Panc1 (cell line): Measurements from ENCODE around the gene SH3D19. TPM values are rescaled to one million over a fixed set of nuclear protein-coding genes. Genes with fewer than 3 reads are reported as not detected.

ENCODE experiments used
- ATAC-seq: fragments of 200-7000 bp; cut with Tn5 transposase; 2 replicates; pipeline ENCODE4 v1.9.1; 2020; ENCODE audit warnings: mild to moderate bottlenecking, moderate library complexity
- BruUV-seq: library from RNA; stranded (reverse); fragments of 400-500 nt; replicated peaks from 2 replicates; lab custom pipeline; 2021; lab: Mats Ljungman, UMichigan
- CTCF ChIA-PET: fragments of 300-600 bp; sonication (Branson Sonifier 250); formaldehyde crosslinking; loops from one replicate; lab custom pipeline; 2022; ENCODE audit warnings: antibody characterized with exemption; lab: Charles Lee
- POLR2A ChIA-PET: fragments of 300-600 bp; sonication (Branson Sonifier 250); formaldehyde crosslinking; loops from one replicate; lab custom pipeline; 2022; ENCODE audit warnings: antibody characterized with exemption; lab: Charles Lee
- DNase-seq: peaks from one replicate; pipeline ENCODE4 v3.0.0-alpha.2; 2010; ENCODE audit warnings: low read depth, low spot score
- H3K27ac ChIP-seq: 2 replicates; pipeline ENCODE4 v1.5.1; 2011; ENCODE audit warnings: mild to moderate bottlenecking, low read length, inconsistent platforms
- H3K27me3 ChIP-seq: fragments of 200-500 bp; sonication (Bioruptor generic); 2 replicates; pipeline ENCODE4 v1.6.0; 2014; ENCODE audit warnings: low read length, inconsistent platforms; ENCODE audit not compliant: control insufficient read depth, insufficient read depth
- H3K36me3 ChIP-seq: fragments of 200-500 bp; sonication (Bioruptor generic); 2 replicates; pipeline ENCODE4 v1.5.1; 2014; ENCODE audit warnings: inconsistent platforms, mild to moderate bottlenecking, low read length, moderate library complexity; ENCODE audit not compliant: control insufficient read depth, insufficient read depth
- H3K4me1 ChIP-seq: 2 replicates; pipeline ENCODE4 v1.5.1; 2011; ENCODE audit warnings: inconsistent platforms, mild to moderate bottlenecking, low read length, moderate library complexity; ENCODE audit not compliant: control insufficient read depth, insufficient read depth
- H3K4me3 ChIP-seq, 2 experiments: 2 replicates each; pipeline ENCODE4 v1.5.1; 2011 to 2012; ENCODE audit warnings: low read depth in 2 of 2, low read length in 2 of 2, mild to moderate bottlenecking in 2 of 2, inconsistent platforms in 1 of 2, moderate library complexity in 1 of 2
- H3K9me3 ChIP-seq: fragments of 200-500 bp; sonication (Bioruptor generic); 2 replicates; pipeline ENCODE4 v1.5.1; 2014; ENCODE audit warnings: low read depth, mild to moderate bottlenecking, inconsistent platforms, low read length, moderate library complexity; ENCODE audit not compliant: control insufficient read depth, insufficient read depth
- POLR2AphosphoS5 ChIP-seq: IDR thresholded peaks from 2 replicates; pipeline ENCODE4 v1.6.1; 2012; ENCODE audit warnings: mild to moderate bottlenecking, low read depth, low read length, moderate library complexity
- SIN3A ChIP-seq: IDR thresholded peaks from 2 replicates; pipeline ENCODE4 v1.6.1; 2012; ENCODE audit warnings: low read depth, mild to moderate bottlenecking, low read length, moderate library complexity, borderline replicate concordance; ENCODE audit not compliant: insufficient read depth
- TCF7L2 ChIP-seq: IDR thresholded peaks from 2 replicates; pipeline ENCODE4 v1.6.1; 2011; ENCODE audit warnings: mild to moderate bottlenecking, low read depth, low read length, inconsistent platforms
- in situ Hi-C: cut with HindIII; loops from 2 replicates; pipeline ENCODE4 v1.10.0; 2016; ENCODE audit warnings: low sequenced_read_pairs, low pct_unique_long_range_greater_than_20kb
- intact Hi-C: fragments of 100-400 bp; cut with micrococcal nuclease; formaldehyde crosslinking; loops from one replicate; pipeline ENCODE4 v1.10.0; 2022; ENCODE audit not compliant: unreplicated experiment
- total RNA-seq: library from RNA; stranded (reverse); gene quantifications from one replicate; pipeline ENCODE4 v1.2.1, GENCODE V29; 2021; ENCODE audit not compliant: unreplicated experiment
- TF ChIP-seq, protein P1 (sequence below), 2 experiments: IDR thresholded peaks; 2 replicates each; pipeline ENCODE4 v1.6.1; 2011 to 2012; ENCODE audit warnings: low read depth in 2 of 2, control low read depth in 1 of 2, low read length in 1 of 2, mild to moderate bottlenecking in 1 of 2, moderate library complexity in 1 of 2; ENCODE audit not compliant: insufficient read depth in 1 of 2
- TF ChIP-seq, protein P2 (sequence below): fragments of 450-650 bp; IDR thresholded peaks from 2 replicates; pipeline ENCODE4 v1.5.1; 2017; ENCODE audit warnings: mild to moderate bottlenecking

Gene SH3D19
- total RNA-seq, 1 experiment from 2014 or later, result 19.8 TPM

DNA sequence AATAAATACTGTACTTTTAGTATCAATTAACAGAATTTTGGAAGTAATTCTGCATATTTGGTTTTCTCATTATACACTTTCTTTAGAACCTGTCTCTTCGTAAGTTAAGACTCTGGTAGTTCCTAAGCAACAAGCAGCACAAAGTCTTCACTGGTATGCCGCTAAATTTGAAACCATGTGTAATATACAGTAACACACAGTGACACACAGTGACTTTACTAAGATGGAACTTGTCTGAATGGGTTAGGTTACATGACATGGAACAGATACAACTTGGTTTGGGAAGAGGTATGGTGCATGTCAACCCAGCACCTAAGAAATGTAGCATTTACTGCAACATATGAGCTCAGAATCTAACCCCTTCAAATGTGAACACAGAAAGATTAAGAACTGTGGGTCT is 132.0 kb downstream of the SH3D19 start:
- no peaks in the 10 kb centered on the region for H3K27me3 ChIP-seq
- in situ Hi-C loops, result no loop called here
- POLR2A ChIA-PET, result no interaction called here
- no peaks in the 10 kb centered on the region for H3K9me3 ChIP-seq
- CTCF ChIA-PET, result no interaction called here
- no peak overlapping the region for H3K4me3 ChIP-seq
- no peak for DNase-seq
- no peaks in the 10 kb centered on the region for H3K4me1 ChIP-seq
- H3K36me3 ChIP-seq, result no peaks in the 10 kb centered on the region
- BruUV-seq, result no TSS peak
- H3K27ac ChIP-seq, result no peak overlapping the region
- no peak for ATAC-seq
- intact Hi-C loops, result no loop called here
- TF ChIP-seq TCF7L2, result no peak
- TF ChIP-seq, protein P1, sequence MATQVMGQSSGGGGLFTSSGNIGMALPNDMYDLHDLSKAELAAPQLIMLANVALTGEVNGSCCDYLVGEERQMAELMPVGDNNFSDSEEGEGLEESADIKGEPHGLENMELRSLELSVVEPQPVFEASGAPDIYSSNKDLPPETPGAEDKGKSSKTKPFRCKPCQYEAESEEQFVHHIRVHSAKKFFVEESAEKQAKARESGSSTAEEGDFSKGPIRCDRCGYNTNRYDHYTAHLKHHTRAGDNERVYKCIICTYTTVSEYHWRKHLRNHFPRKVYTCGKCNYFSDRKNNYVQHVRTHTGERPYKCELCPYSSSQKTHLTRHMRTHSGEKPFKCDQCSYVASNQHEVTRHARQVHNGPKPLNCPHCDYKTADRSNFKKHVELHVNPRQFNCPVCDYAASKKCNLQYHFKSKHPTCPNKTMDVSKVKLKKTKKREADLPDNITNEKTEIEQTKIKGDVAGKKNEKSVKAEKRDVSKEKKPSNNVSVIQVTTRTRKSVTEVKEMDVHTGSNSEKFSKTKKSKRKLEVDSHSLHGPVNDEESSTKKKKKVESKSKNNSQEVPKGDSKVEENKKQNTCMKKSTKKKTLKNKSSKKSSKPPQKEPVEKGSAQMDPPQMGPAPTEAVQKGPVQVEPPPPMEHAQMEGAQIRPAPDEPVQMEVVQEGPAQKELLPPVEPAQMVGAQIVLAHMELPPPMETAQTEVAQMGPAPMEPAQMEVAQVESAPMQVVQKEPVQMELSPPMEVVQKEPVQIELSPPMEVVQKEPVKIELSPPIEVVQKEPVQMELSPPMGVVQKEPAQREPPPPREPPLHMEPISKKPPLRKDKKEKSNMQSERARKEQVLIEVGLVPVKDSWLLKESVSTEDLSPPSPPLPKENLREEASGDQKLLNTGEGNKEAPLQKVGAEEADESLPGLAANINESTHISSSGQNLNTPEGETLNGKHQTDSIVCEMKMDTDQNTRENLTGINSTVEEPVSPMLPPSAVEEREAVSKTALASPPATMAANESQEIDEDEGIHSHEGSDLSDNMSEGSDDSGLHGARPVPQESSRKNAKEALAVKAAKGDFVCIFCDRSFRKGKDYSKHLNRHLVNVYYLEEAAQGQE (IDR thresholded peaks at IDR 0.05; ENCODE audit: insufficient read depth in 1 of 2, low read depth in 2 of 2, low read length in 1 of 2), result no peak

DNA sequence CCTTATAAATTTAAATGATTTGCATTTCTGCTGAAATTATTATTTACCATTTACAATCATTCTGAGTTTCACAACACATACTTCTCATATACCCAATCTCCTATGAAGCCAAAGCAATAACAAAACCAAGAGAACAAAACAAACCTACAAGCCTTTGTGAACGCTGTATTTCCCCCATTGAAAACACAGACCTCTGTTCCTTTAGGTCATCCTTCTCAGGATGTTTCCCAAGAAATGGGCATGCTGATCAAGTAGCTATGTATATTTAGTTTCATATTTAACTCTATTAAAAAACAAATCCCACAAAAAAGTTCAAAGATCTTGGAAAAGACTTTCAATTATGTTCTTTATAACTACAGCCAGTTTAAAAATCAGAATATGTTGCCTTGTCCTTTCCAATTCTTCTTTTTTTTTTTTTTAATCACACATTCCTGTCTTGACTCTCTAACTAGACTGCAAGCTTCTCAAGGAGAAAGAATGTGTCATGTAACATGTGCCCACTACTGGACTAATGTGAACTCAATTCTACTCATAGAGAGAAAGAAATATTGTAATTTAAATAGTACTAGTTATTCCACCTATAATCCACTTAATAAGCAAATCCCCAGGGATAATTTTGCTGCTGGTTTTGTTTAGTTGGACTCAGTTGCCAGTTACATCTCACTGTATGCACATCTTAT is 132.7 kb downstream of the SH3D19 start:
- TF ChIP-seq SIN3A, result no peak
- TF ChIP-seq, protein P2, sequence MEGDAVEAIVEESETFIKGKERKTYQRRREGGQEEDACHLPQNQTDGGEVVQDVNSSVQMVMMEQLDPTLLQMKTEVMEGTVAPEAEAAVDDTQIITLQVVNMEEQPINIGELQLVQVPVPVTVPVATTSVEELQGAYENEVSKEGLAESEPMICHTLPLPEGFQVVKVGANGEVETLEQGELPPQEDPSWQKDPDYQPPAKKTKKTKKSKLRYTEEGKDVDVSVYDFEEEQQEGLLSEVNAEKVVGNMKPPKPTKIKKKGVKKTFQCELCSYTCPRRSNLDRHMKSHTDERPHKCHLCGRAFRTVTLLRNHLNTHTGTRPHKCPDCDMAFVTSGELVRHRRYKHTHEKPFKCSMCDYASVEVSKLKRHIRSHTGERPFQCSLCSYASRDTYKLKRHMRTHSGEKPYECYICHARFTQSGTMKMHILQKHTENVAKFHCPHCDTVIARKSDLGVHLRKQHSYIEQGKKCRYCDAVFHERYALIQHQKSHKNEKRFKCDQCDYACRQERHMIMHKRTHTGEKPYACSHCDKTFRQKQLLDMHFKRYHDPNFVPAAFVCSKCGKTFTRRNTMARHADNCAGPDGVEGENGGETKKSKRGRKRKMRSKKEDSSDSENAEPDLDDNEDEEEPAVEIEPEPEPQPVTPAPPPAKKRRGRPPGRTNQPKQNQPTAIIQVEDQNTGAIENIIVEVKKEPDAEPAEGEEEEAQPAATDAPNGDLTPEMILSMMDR, result no peak
- TF ChIP-seq TCF7L2, result no peak
- TF ChIP-seq POLR2AphosphoS5, result no peak
- TF ChIP-seq, protein P1 (IDR thresholded peaks at IDR 0.05; ENCODE audit: insufficient read depth in 1 of 2, low read depth in 2 of 2, low read length in 1 of 2), result no peak
- Histone ChIP-seq H3K27me3 (no peaks in the 10 kb centered on the region), H3K4me3 (no peak overlapping the region), H3K36me3 (no peaks in the 10 kb centered on the region), H3K9me3 (no peaks in the 10 kb centered on the region), H3K4me1 (no peaks in the 10 kb centered on the region), H3K27ac (no peak overlapping the region)
- no TSS peak for BruUV-seq
- no peak for ATAC-seq
- DNase-seq, result no peak
- ChIA-PET POLR2A (no interaction called here), CTCF (no interaction called here)
- intact Hi-C loops (no loop called here), in situ Hi-C loops (no loop called here)
